C4-2B (cell line): ENCODE data around the gene TTC28.

ENCODE experiments used
- H3K27ac ChIP-seq: fragments of 450-650 bp; 2 replicates; pipeline ENCODE4 v1.5.1; 2017
- CTCF ChIP-seq: fragments of 450-650 bp; conservative IDR thresholded peaks from 2 replicates; pipeline ENCODE4 v1.5.1; 2017; ENCODE audit warnings: mild to moderate bottlenecking
- ZFX ChIP-seq: fragments of 450-650 bp; IDR thresholded peaks from 2 replicates; pipeline ENCODE4 v1.6.1; 2017

TTC28 gene

DNA sequence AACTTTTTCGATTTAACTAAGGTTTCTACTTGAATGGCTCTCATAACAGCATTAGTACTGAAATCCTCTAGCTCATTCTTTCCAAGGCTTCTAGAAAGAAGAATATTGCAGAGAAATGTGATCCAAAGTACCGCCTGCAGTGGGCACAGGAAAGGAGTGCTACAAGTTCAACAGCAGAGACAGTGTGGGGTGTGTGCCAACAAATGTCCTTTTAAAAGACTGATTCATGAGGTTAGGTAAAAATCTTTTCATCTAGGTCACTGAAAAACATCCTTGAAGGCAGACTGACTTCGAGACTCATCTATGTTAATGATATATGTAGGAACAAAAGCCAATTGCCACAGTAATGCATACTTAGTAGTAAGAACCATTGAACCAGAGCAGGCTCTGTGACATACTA is 411.5 kb downstream of the TTC28 start:
- no peak for TF ChIP-seq CTCF
- no peak for TF ChIP-seq ZFX
- no peak overlapping the region for H3K27ac ChIP-seq

- TF ChIP-seq CTCF (no peak), ZFX (no peak)
- H3K27ac ChIP-seq, result no peak overlapping the region
Measured at GRCh38 chr22:28260619-28261018, 419.0 kb downstream of the TTC28 start.

DNA sequence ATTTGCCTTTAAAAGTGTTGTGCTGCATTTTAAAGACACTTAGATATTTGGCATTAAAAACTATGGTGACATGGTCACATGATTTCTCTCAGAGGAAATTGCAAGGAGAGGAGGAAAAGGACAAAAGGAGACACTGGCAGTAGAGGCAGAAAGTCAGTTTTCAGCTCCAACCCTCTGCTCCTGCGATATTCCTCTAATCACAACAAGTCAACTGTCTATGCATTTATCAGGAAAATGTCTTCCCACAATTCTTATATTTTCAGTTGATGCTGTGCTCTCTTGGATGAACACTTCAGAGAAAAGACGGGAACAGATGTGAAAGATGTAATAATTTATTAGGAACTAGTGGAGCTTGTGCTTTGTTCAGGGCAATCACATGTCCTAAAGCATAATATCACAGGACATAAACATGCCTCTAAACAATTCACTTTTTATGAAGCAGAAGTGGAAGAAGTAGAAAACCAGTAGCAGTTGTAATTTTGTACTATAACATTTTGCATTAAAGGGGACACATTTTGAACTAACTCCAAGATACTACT is 419.8 kb downstream of the TTC28 start:
- TF ChIP-seq ZFX (no peak), CTCF (no peak)
- H3K27ac ChIP-seq, result no peak overlapping the region

GRCh38 chr22:28254396-28254795 is 425.2 kb downstream of the TTC28 start:
- TF ChIP-seq CTCF (no peak), ZFX (no peak)
- H3K27ac ChIP-seq, result no peak overlapping the region

DNA sequence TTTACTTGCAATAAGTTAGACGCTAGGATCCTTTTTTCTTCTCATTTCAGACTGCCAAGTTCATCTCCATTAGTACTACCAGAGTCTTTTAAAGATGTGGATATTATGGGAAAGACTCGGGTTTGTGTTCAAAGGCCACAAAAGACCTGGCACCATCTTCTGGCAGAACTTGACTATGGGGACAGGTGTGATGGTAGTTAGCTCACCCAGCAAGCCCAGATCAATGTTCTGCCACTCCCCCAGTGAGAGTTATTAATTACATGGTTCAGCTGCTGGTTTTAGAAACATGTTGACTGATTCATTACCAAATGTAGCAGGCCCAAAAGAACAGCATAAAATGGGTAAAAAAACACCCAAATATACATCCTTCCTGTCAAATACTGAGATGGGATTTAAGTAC is 427.1 kb downstream of the TTC28 start:
- H3K27ac ChIP-seq, result no peak overlapping the region
- TF ChIP-seq CTCF (no peak), ZFX (no peak)

DNA sequence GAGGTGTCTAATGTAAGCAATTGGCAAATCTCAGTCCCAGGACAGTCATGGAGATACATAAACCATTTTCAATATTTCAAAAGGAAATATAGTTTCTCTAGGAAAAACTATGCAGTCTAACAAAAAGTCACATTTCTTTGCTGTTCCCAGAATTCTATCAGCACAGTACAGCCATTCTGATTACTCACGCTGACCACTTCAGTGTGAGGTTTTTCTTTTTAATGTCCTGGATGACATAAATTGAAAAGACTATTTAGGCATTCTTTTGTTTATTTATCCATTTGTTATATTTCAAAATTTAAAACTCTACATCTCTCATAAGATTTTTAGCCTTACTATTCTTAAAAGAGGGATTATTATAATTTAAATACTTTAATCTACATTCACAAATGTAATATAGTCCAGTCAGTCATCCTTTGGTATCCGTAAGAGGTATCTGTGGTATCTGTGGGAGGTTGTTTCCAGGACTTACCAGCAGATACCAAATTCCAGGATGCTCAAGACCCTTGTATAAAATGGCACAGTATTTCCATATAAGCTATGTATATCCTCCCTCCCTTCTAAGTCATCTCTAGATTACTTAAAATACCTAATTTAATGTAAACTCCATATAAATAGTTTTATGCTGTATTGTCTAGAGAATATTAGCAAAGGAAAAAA is 429.5 kb downstream of the TTC28 start:
- TF ChIP-seq CTCF (no peak), ZFX (no peak)
- H3K27ac ChIP-seq, result no peak overlapping the region

- H3K27ac ChIP-seq, result no peak overlapping the region
- TF ChIP-seq ZFX (no peak), CTCF (no peak)
Measured at GRCh38 chr22:28249402-28249801, 430.2 kb downstream of the TTC28 start.
